ENCODE data around the gene DGKE. TPM values are rescaled to one million over a fixed set of nuclear protein-coding genes. Genes with fewer than 3 reads are reported as not detected.

DGKE gene
- total and polyA plus RNA-seq, 2 of the 8 experiments (the other 6 are each of a cell fraction or from before 2014, with no cell fraction given) = 1.7 to 7.4 TPM

DNA sequence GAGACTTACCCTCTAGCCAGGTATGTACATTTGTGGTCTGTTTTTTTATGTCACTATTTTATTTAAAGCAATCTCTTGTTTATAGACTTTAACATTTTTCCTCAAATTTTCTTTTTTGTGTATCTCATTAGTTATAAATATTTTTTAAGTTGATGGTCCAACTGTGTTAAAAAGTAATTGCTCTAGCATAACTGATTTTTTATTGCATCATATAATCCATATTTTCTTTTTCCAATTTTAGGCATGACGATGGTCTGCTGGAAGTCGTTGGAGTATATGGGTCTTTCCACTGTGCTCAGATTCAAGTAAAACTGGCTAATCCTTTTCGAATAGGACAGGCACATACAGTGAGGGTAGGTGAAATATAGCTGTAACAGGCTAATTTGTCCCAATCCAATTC is 27.9 kb downstream of the DGKE start (continued):
- TF ChIP-seq, protein P1, sequence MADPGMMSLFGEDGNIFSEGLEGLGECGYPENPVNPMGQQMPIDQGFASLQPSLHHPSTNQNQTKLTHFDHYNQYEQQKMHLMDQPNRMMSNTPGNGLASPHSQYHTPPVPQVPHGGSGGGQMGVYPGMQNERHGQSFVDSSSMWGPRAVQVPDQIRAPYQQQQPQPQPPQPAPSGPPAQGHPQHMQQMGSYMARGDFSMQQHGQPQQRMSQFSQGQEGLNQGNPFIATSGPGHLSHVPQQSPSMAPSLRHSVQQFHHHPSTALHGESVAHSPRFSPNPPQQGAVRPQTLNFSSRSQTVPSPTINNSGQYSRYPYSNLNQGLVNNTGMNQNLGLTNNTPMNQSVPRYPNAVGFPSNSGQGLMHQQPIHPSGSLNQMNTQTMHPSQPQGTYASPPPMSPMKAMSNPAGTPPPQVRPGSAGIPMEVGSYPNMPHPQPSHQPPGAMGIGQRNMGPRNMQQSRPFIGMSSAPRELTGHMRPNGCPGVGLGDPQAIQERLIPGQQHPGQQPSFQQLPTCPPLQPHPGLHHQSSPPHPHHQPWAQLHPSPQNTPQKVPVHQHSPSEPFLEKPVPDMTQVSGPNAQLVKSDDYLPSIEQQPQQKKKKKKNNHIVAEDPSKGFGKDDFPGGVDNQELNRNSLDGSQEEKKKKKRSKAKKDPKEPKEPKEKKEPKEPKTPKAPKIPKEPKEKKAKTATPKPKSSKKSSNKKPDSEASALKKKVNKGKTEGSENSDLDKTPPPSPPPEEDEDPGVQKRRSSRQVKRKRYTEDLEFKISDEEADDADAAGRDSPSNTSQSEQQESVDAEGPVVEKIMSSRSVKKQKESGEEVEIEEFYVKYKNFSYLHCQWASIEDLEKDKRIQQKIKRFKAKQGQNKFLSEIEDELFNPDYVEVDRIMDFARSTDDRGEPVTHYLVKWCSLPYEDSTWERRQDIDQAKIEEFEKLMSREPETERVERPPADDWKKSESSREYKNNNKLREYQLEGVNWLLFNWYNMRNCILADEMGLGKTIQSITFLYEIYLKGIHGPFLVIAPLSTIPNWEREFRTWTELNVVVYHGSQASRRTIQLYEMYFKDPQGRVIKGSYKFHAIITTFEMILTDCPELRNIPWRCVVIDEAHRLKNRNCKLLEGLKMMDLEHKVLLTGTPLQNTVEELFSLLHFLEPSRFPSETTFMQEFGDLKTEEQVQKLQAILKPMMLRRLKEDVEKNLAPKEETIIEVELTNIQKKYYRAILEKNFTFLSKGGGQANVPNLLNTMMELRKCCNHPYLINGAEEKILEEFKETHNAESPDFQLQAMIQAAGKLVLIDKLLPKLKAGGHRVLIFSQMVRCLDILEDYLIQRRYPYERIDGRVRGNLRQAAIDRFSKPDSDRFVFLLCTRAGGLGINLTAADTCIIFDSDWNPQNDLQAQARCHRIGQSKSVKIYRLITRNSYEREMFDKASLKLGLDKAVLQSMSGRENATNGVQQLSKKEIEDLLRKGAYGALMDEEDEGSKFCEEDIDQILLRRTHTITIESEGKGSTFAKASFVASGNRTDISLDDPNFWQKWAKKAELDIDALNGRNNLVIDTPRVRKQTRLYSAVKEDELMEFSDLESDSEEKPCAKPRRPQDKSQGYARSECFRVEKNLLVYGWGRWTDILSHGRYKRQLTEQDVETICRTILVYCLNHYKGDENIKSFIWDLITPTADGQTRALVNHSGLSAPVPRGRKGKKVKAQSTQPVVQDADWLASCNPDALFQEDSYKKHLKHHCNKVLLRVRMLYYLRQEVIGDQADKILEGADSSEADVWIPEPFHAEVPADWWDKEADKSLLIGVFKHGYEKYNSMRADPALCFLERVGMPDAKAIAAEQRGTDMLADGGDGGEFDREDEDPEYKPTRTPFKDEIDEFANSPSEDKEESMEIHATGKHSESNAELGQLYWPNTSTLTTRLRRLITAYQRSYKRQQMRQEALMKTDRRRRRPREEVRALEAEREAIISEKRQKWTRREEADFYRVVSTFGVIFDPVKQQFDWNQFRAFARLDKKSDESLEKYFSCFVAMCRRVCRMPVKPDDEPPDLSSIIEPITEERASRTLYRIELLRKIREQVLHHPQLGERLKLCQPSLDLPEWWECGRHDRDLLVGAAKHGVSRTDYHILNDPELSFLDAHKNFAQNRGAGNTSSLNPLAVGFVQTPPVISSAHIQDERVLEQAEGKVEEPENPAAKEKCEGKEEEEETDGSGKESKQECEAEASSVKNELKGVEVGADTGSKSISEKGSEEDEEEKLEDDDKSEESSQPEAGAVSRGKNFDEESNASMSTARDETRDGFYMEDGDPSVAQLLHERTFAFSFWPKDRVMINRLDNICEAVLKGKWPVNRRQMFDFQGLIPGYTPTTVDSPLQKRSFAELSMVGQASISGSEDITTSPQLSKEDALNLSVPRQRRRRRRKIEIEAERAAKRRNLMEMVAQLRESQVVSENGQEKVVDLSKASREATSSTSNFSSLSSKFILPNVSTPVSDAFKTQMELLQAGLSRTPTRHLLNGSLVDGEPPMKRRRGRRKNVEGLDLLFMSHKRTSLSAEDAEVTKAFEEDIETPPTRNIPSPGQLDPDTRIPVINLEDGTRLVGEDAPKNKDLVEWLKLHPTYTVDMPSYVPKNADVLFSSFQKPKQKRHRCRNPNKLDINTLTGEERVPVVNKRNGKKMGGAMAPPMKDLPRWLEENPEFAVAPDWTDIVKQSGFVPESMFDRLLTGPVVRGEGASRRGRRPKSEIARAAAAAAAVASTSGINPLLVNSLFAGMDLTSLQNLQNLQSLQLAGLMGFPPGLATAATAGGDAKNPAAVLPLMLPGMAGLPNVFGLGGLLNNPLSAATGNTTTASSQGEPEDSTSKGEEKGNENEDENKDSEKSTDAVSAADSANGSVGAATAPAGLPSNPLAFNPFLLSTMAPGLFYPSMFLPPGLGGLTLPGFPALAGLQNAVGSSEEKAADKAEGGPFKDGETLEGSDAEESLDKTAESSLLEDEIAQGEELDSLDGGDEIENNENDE (IDR thresholded peaks at IDR 0.05; ENCODE audit: insufficient replicate concordance, low read length) = no peak
- no peak for TF ChIP-seq NANOG (IDR thresholded peaks at IDR 0.05; ENCODE audit: insufficient read depth, low read depth, low read length, poor library complexity, severe bottlenecking)
- TF ChIP-seq SIRT6 (IDR thresholded peaks at IDR 0.05; ENCODE audit: low read length) = no peak
- no peak for TF ChIP-seq HDAC2 (IDR thresholded peaks at IDR 0.05; ENCODE audit: borderline replicate concordance in 1 of 2, low read depth in 2 of 2, low read length in 2 of 2)
- no peak for TF ChIP-seq RBBP5 (IDR thresholded peaks at IDR 0.05; ENCODE audit: borderline replicate concordance, low read depth, low read length)
- no peak for TF ChIP-seq YY1 (IDR thresholded peaks at IDR 0.05; ENCODE audit: low read depth, low read length)
- no peak for TF ChIP-seq BACH1 (IDR thresholded peaks at IDR 0.05; ENCODE audit: low read length)
- no peak for TF ChIP-seq EGR1 (IDR thresholded peaks at IDR 0.05; ENCODE audit: borderline replicate concordance, low read depth, low read length)
- no peak for TF ChIP-seq TBP (IDR thresholded peaks at IDR 0.05; ENCODE audit: low read depth, low read length)
- TF ChIP-seq FOSL1 (IDR thresholded peaks at IDR 0.05; ENCODE audit: insufficient read depth, low read depth, low read length) = no peak
- TF ChIP-seq GABPA (IDR thresholded peaks at IDR 0.05; ENCODE audit: borderline replicate concordance, insufficient read depth, low read length) = no peak
